NCI-H1105 (cell line): ENCODE data around the gene HIGD1C.
"Not testable (repeated sequence)": the region's sequence is repeated elsewhere in the genome, so short reads cannot be mapped to it uniquely, and the experiment has no call there.

Experiments
- DNase-seq: peaks from one replicate; lab custom pipeline; 2025; lab: John Stamatoyannopoulos, UW

Gene HIGD1C

DNA sequence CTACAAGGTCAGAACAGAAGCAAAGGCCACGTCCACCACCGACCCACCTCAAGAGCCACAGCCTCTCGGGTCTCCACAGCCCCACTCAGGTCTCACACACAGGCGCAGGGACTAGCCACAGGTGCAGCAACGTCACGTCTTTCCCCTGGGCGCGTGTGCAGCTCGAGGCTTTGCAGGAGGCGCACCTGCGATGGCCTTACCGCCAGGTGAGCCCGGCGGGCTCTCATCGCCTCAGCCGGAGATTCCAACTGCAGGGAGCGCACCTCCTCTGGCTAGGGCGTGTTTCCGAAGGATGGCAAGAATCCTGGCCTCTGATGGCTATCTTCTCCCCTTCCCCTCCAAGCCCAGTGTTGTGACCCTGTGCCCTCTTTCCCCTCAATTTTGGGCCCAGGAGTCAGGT is at the start of gene HIGD1C:
Gene HIGD1C (plus strand): TSS at position 35 of the 400 bp plus-strand sequence. CDS start 1,455 bp downstream, outside the sequence.
- no peak for DNase-seq

GRCh38 chr12:50908479-50908878 is 43.9 kb upstream of the HIGD1C start:
- not testable (repeated sequence) for DNase-seq

DNA sequence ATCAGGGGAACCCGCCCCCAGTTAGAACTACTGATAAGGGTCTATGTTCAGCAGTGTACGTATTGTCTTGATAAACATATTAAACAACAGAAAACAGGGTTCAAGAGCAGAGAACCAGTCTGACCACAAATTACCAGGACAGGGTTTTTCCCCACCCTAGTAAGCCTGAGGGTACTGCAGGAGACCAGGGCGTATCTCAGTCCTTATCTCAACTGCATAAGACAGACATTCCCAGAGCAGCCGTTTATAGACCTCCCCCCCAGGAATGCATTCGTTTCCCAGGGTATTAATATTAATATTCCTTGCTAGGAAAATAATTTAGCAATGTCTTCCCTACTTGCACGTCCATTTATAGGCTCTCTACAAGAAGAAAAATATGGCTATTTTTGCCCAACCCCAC is 40.0 kb upstream of the HIGD1C start:
- not testable (repeated sequence) for DNase-seq

- no peak for DNase-seq
Measured at GRCh38 chr12:50913224-50913623, 39.1 kb upstream of the HIGD1C start.

- DNase-seq = no peak
Measured at GRCh38 chr12:50914872-50915484, 37.4 kb upstream of the HIGD1C start.

DNA sequence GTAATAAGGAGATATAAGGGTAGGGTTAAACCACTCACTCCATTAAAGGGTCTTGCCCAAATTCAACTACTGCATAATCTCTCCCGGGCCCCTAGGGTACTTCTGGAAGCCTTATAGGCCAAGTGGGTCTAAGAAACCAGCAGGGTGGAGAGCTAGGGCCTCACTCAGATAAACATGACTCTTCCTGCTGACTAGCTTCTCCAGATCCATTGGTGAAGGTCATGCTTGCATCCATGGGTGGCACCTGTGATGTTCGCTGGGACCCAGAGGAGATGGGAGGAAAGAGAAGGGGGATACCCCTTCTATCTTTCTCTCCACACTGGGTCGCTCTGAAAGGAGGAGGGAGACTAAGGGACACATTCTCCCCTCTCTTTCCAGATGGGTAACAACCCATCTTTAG is 36.1 kb upstream of the HIGD1C start:
- no peak for DNase-seq

DNA sequence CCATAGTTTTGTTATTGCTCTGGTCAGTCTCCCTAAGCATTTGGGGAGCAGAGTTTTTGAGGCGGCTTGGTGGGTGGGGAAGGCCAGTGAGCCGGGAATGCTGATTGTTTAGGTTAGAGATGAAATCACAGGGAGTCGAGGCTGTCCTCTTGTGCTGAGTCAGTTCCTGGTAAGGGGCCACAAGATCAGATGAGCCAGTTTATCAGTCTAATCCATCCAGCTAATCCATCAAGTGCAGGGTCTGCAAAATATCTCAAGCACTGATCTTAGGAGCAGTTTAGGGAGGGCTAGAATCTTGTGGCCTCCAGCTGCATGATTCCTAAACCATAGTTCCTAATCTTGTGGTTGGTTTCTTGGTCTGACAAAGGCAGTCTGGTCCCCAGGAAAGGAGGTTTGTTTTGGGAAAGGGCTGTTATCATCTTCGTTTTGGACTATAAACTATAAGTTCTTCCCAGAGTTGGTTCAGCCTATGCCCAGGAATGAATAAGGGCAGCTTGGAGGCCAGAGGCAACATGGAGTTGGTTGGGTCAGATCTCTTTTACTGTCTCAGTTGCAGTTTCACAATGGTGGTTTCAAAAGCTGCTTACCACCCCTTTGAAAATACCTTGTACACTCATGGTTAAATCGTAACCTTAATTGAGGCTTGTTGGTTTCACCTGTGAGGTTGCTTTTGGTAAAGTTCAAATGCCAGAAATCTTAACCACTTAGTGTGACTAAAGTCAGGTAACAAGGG is 33.6 kb upstream of the HIGD1C start:
- no peak for DNase-seq

DNA sequence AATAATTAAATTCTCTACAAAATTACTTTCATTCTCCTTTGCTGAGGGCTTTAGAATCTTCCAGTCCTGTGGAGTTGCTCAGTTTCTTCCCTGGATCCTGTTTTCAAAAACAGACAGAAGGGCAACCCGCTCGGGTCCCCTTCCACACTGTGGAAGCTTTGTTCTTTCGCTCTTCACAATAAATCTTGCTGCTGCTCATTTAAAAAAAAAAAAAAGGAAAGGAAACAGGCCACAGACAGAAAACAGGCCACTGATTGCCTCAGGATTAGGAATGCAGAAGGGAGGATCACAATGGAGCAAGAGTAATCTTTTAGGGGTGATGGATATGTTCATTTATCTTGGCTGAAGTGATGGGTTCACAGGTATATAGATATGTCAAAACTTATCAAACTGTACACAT is 29.5 kb upstream of the HIGD1C start:
- DNase-seq = no peak

DNA sequence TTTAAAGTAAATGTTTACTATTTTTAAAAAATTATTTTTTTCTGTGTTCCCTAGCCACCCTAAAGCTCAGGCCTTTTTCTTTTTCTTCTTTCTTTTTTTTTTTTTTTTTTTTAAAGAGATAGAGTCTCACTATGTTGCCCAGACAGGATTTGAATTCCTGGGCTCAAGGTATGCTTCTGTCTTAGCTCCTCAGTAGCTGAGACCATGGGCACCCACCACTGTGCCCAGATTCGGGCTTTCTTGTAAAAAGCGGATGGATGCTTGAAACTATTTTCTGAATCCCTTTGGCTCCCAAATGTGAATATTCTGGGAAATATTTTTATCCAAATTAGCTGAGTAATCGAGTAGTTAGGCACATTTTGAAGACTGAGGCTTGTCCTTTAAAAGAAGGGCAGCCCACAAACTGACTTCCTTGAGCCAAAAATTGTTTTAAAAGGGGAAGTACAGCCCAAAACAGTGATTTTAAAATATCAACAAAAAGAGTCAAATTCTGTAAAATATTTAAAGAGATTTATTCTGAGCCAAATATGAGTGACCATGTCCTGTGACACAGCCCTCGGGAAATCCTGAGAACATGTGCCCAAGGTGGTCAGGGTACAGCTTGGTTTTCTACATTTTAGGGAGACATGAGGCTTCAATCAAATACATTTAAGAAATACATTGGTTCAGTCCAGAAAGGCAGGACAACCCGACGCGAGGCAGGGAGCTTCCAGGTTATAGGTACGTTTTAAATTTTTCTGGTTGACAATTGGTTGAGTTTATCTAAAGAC is 28.8 kb upstream of the HIGD1C start:
- DNase-seq = no peak

GRCh38 chr12:50924131-50924438 is 28.3 kb upstream of the HIGD1C start:
- DNase-seq = no peak

DNA sequence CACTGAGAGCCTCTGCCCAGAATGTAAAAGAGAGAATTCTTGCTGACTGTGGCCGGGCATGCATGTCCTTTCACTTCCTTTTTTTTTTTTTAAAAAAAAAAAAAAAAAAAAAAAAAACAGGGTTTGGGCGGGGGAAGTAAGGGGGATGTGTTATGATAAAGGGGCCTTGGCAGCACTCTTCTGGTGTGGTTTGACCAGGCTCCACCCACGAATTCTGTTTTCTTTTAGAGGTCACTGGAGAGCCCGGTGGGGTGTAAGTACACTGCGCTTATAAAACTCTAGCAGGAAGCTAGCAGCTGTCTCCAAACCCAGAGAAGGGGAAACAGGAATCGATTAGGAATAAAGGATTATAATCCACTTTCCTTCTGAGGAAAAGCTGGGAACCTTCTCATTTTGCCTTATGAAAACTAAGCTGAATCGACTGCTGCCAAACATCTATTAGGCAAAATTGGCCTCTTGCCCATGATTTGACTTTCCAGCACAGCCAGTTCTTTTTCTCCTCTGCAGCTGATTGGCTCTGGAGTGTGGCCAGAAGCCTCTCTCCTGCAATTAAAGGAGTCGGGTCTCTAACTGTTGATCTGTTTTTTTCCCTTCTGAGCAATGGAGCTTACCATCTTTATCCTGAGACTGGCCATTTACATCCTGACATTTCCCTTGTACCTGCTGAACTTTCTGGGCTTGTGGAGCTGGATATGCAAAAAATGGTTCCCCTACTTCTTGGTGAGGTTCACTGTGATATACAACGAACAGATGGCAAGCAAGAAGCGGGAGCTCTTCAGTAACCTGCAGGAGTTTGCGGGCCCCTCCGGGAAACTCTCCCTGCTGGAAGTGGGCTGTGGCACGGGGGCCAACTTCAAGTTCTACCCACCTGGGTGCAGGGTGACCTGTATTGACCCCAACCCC is 27.7 kb upstream of the HIGD1C start:
- peak; percentile 83 for DNase-seq

DNA sequence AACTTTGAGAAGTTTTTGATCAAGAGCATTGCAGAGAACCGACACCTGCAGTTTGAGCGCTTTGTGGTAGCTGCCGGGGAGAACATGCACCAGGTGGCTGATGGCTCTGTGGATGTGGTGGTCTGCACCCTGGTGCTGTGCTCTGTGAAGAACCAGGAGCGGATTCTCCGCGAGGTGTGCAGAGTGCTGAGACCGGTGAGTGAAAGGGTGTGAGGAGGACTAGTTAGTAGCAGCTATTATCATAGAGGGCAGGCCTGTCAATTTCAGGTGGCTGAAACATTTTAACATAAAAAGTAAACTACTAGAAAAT is 27.0 kb upstream of the HIGD1C start:
- no peak for DNase-seq

GRCh38 chr12:50925920-50926319 is 26.4 kb upstream of the HIGD1C start:
- DNase-seq = no peak

- no peak for DNase-seq
Measured at GRCh38 chr12:50926415-50926814, 25.9 kb upstream of the HIGD1C start.

DNA sequence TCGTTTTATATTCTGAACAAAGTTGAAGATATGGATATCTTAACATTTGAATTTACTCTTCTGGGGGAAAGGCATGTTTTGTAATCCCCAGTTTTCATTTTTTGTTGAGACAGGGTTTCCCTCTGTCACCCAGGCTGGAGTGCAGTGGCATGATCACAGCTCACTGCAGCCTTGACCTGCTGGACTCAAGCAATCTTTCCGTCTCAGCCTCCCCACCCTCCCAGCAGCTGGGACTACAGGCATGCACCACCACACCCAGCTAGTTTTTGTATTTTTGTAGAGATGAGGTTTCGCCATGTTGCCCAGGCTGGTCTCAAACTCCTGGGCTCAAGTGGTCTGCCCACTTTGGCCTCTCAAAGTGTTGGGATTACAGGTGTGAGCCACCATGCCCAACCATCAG is 25.4 kb upstream of the HIGD1C start:
- DNase-seq = not testable (repeated sequence)

DNA sequence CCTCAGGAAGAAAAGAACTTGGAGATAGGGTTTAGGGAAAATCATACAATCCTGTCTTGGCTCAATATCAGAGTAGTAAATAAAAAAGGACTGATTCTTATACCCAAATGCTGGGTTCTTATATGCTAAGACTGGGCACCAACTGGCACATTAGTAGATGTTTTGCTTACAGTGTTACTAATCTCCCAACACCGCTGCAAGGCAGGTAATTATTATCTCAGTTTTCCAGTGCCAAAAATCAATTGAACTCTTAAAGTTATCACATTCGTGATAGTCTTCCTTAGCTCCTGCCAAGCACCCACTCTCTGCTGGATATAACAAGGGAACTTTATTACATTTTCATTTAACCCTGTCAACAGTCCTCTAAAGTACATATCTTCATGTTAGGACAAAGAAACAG is 25.0 kb upstream of the HIGD1C start:
- no peak for DNase-seq

GRCh38 chr12:50927766-50928224 is 24.5 kb upstream of the HIGD1C start:
- DNase-seq = no peak

DNA sequence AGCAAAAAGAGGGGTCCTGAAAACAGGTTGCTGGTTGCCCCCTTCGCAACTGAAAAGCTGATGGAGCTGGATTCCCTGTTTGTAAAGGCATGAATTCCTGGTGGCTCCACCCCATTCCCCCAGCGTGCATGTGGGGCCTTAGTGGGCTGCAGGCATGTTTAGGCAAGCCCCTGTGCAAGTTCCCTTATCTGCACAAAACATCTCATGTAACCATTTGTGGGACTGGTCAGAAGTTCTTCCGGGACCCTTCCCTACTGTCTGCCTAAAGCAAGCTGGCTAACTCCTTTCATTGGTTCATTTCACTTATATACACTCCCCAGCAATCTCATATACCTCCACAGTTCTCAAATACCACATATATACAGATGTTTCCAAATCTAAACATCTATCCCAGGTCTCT is 24.0 kb upstream of the HIGD1C start:
- DNase-seq = no peak

DNA sequence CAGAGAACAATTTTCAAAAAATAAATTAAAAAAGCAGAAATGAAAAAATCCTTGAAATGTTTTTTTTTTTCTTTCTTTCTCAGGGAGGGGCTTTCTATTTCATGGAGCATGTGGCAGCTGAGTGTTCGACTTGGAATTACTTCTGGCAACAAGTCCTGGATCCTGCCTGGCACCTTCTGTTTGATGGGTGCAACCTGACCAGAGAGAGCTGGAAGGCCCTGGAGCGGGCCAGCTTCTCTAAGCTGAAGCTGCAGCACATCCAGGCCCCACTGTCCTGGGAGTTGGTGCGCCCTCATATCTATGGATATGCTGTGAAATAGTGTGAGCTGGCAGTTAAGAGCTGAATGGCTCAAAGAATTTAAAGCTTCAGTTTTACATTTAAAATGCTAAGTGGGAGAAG is 22.5 kb upstream of the HIGD1C start:
- no peak for DNase-seq

DNA sequence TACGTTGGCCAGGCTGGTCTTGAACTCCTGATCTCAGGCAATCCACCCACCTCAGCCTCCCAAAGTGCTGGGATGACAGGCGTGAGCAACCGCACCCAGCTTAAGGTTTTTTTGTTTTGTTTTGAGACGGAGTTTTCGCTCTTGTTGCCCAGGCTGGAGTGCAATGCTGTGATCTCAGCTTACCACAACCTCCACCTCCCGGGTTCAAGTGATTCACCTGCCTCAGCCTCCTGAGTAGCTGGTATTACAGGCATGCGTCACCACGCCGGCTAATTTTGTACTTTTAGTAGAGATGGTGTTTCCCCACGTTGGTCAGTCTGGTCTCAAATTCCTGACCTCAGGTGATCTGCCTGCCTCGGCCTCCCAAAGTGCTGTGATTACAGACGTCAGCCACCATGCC is 21.9 kb upstream of the HIGD1C start:
- not testable (repeated sequence) for DNase-seq

GRCh38 chr12:50932787-50933280 is 19.5 kb upstream of the HIGD1C start:
- no peak for DNase-seq
